ENCODE data around the gene ZBTB20. TPM values are rescaled to one million over a fixed set of nuclear protein-coding genes. Genes with fewer than 3 reads are reported as not detected.

The ZBTB20 gene
- total RNA-seq, 1 donor from 2014 or later: 21.4 TPM

GRCh38 chr3:114318295-114318694 is 828.8 kb downstream of the ZBTB20 start:
- H3K4me3 ChIP-seq (ENCODE audit: insufficient read depth, low read depth, low read length): no peak overlapping the region
- H3K27me3 ChIP-seq (ENCODE audit: insufficient read depth, low read length): no peaks in the 10 kb centered on the region
- Mint-ChIP-seq H3K9me3 (ENCODE audit: unreplicated experiment) (no peaks in the 10 kb centered on the region), H3K27ac (ENCODE audit: unreplicated experiment) (no peak overlapping the region), H3K4me3 (ENCODE audit: unreplicated experiment) (no peak overlapping the region), H3K4me1 (ENCODE audit: low read depth, unreplicated experiment) (peaks cover 8% of the 10 kb centered on the region), H3K27me3 (ENCODE audit: low read depth, unreplicated experiment) (no peaks in the 10 kb centered on the region), H3K36me3 (ENCODE audit: low read depth, unreplicated experiment) (peaks cover 2% of the 10 kb centered on the region)
- H3K9me3 ChIP-seq (ENCODE audit: insufficient read depth, low read depth, low read length): no peaks in the 10 kb centered on the region
- H3K36me3 ChIP-seq (ENCODE audit: insufficient read depth, low read length): no peaks in the 10 kb centered on the region
- H4K20me1 ChIP-seq (ENCODE audit: insufficient read depth, low read length): peaks cover 4% of the 10 kb centered on the region
- TF ChIP-seq EZH2 (IDR thresholded peaks at IDR 0.05; ENCODE audit: insufficient read depth, low read length) (no peak), CTCF (IDR thresholded peaks at IDR 0.05; ENCODE audit: insufficient read depth, low read depth, low read length) (no peak)
- no peaks in the 10 kb centered on the region for H3K79me2 ChIP-seq (ENCODE audit: insufficient read depth, low read length)
- H3K4me1 ChIP-seq (ENCODE audit: insufficient read depth, low read length): no peaks in the 10 kb centered on the region
- no peak overlapping the region for H2AFZ ChIP-seq (ENCODE audit: low read depth, low read length)
- FAIRE-seq (no peak), DNase-seq (ENCODE audit: low read depth) (no peak)
- no peak overlapping the region for H3K27ac ChIP-seq (ENCODE audit: low read depth, low read length)
- H3K9ac ChIP-seq (ENCODE audit: low read length): no peak overlapping the region
- H3K4me2 ChIP-seq (ENCODE audit: low read length): no peak overlapping the region

GRCh38 chr3:114314282-114314681 is 832.8 kb downstream of the ZBTB20 start:
- H3K4me1 ChIP-seq (ENCODE audit: insufficient read depth, low read length): no peaks in the 10 kb centered on the region
- no peaks in the 10 kb centered on the region for H3K9me3 Mint-ChIP-seq (ENCODE audit: unreplicated experiment)
- FAIRE-seq: no peak

More at GRCh38 chr3:114314282-114314681, 832.8 kb downstream of the ZBTB20 start:
- peaks cover 4% of the 10 kb centered on the region for H4K20me1 ChIP-seq (ENCODE audit: insufficient read depth, low read length)
- Mint-ChIP-seq H3K4me3 (ENCODE audit: unreplicated experiment) (no peak overlapping the region), H3K36me3 (ENCODE audit: low read depth, unreplicated experiment) (peaks cover 2% of the 10 kb centered on the region), H3K4me1 (ENCODE audit: low read depth, unreplicated experiment) (peaks cover 8% of the 10 kb centered on the region), H3K27ac (ENCODE audit: unreplicated experiment) (no peak overlapping the region), H3K27me3 (ENCODE audit: low read depth, unreplicated experiment) (no peaks in the 10 kb centered on the region)
- TF ChIP-seq EZH2 (IDR thresholded peaks at IDR 0.05; ENCODE audit: insufficient read depth, low read length): no peak
- no peak for TF ChIP-seq CTCF (IDR thresholded peaks at IDR 0.05; ENCODE audit: insufficient read depth, low read depth, low read length)
- no peaks in the 10 kb centered on the region for H3K9me3 ChIP-seq (ENCODE audit: insufficient read depth, low read depth, low read length)
- no peak overlapping the region for H3K27ac ChIP-seq (ENCODE audit: low read depth, low read length)
- H3K9ac ChIP-seq (ENCODE audit: low read length): no peak overlapping the region
- H3K36me3 ChIP-seq (ENCODE audit: insufficient read depth, low read length): no peaks in the 10 kb centered on the region
- no peak overlapping the region for H2AFZ ChIP-seq (ENCODE audit: low read depth, low read length)
- H3K4me2 ChIP-seq (ENCODE audit: low read length): no peak overlapping the region
- no peaks in the 10 kb centered on the region for H3K79me2 ChIP-seq (ENCODE audit: insufficient read depth, low read length)
- H3K4me3 ChIP-seq (ENCODE audit: insufficient read depth, low read depth, low read length): no peak overlapping the region
- no peak for DNase-seq (ENCODE audit: low read depth)
- H3K27me3 ChIP-seq (ENCODE audit: insufficient read depth, low read length): no peaks in the 10 kb centered on the region
